HCT116 (cell line): Measurements from ENCODE around the gene ZC3H12A. TPM values are rescaled to one million over a fixed set of nuclear protein-coding genes. Genes with fewer than 3 reads are reported as not detected.

Experiments used
- ATAC-seq: fragments of 200-7000 bp; cut with Tn5 transposase; 2 replicates; pipeline ENCODE4 v1.9.1; 2020; ENCODE audit warnings: mild to moderate bottlenecking, moderate library complexity
- BruUV-seq: library from RNA; stranded (reverse); fragments of 400-500 nt; replicated peaks from 2 replicates; lab custom pipeline; 2021; lab: Mats Ljungman, UMichigan
- CTCF ChIA-PET: fragments of 300-600 bp; sonication (Branson Sonifier 250); formaldehyde crosslinking; loops from one replicate; lab custom pipeline; 2021; ENCODE audit warnings: antibody characterized with exemption; lab: Charles Lee
- POLR2A ChIA-PET: fragments of 300-600, 350-600 bp; sonication (Branson Sonifier 250); formaldehyde crosslinking; loops from one replicate; lab custom pipeline; 2021; ENCODE audit warnings: antibody characterized with exemption; lab: Charles Lee
- RAD21 ChIA-PET, 2 experiments: fragments of 300-600 bp; sonication (Branson Sonifier 250); formaldehyde crosslinking; loops; one replicate each; lab custom pipeline; 2023; ENCODE audit warnings: low total read pairs in 2 of 2; ENCODE audit not compliant: uncharacterized antibody in 2 of 2, unreplicated experiment in 2 of 2, low non-redundant PET in 1 of 2; lab: Charles Lee
- DNase-seq: peaks from one replicate; pipeline ENCODE4 v3.0.0-alpha.2; 2010; ENCODE audit warnings: low read depth, low spot score
- H2AFZ ChIP-seq: fragments of 200-600 bp; shearing (Covaris generic), sonication (generic); 2 replicates; pipeline ENCODE4 v1.6.1; 2017; ENCODE audit warnings: low read depth, mixed run types, mixed read lengths, antibody characterized with exemption, low read length; ENCODE audit not compliant: poor library complexity, severe bottlenecking
- H3K27ac ChIP-seq: 2 replicates; pipeline ENCODE4 v1.5.1; 2012; ENCODE audit warnings: low read depth, low read length
- H3K27me3 ChIP-seq: fragments of 200-600 bp; sonication (generic); 2 replicates; pipeline ENCODE4 v1.6.1; 2016; ENCODE audit warnings: mixed run types, low read length, mixed read lengths; ENCODE audit not compliant: insufficient read depth
- H3K36me3 ChIP-seq, 2 experiments: fragments of 200-500 bp in 1 of 2; fragments of 200-600 bp in 1 of 2; sonication (Bioruptor generic) in 1 of 2; sonication (generic) in 1 of 2; 2 replicates each; pipeline versions ENCODE4 v1.5.1 to v1.6.1; 2014 to 2016; ENCODE audit warnings: low read length in 2 of 2, inconsistent platforms in 1 of 2, mixed read lengths in 1 of 2, mixed run types in 1 of 2; ENCODE audit not compliant: insufficient read depth in 2 of 2, control insufficient read depth in 1 of 2
- H3K4me1 ChIP-seq, 2 experiments: fragments of 200-600 bp in 1 of 2; sonication (generic) in 1 of 2; 2 replicates each; pipeline versions ENCODE4 v1.5.1 to v1.6.1; 2012 to 2017; ENCODE audit warnings: low read length in 2 of 2, inconsistent platforms in 1 of 2, mild to moderate bottlenecking in 1 of 2, mixed read lengths in 1 of 2, mixed run types in 1 of 2, moderate library complexity in 1 of 2; ENCODE audit not compliant: insufficient read depth in 2 of 2, control insufficient read depth in 1 of 2
- H3K4me2 ChIP-seq: fragments of 200-600 bp; sonication (generic); 2 replicates; pipeline ENCODE4 v1.6.1; 2017; ENCODE audit warnings: mixed run types, low read length, mixed read lengths
- H3K4me3 ChIP-seq, 2 experiments: fragments of 200-600 bp in 1 of 2; sonication (generic) in 1 of 2; replicated peaks in 1 of 2; 2 replicates each; pipeline ENCODE4 v1.5.1; 2011 to 2016; ENCODE audit warnings: low read length in 2 of 2, control low read depth in 1 of 2, low read depth in 1 of 2, mild to moderate bottlenecking in 1 of 2, mixed read lengths in 1 of 2, mixed run types in 1 of 2
- H3K79me2 ChIP-seq: fragments of 200-600 bp; sonication (generic); 2 replicates; pipeline ENCODE4 v1.6.1; 2017; ENCODE audit warnings: mild to moderate bottlenecking, mixed run types, low read length, moderate library complexity, mixed read lengths; ENCODE audit not compliant: insufficient read depth
- H3K9ac ChIP-seq: fragments of 200-600 bp; sonication (generic); 2 replicates; pipeline ENCODE4 v1.6.1; 2016; ENCODE audit warnings: low read length, mixed read lengths
- H3K9me2 ChIP-seq: fragments of 200-600 bp; sonication (generic), shearing (Covaris generic); 2 replicates; pipeline ENCODE4 v1.6.1; 2017; ENCODE audit warnings: mixed run types, mild to moderate bottlenecking, moderate library complexity; ENCODE audit not compliant: insufficient read depth
- H3K9me3 ChIP-seq, 2 experiments: fragments of 200-500 bp in 1 of 2; fragments of 200-600 bp in 1 of 2; sonication (Bioruptor generic) in 1 of 2; sonication (generic) in 1 of 2; 2 replicates each; pipeline ENCODE4 v1.6.1; 2014 to 2017; ENCODE audit warnings: low read length in 2 of 2, mixed read lengths in 2 of 2, inconsistent platforms in 1 of 2, low read depth in 1 of 2, mild to moderate bottlenecking in 1 of 2, mixed run types in 1 of 2, moderate library complexity in 1 of 2; ENCODE audit not compliant: control insufficient read depth in 1 of 2, insufficient read depth in 1 of 2
- H4K20me1 ChIP-seq: fragments of 200-600 bp; sonication (generic), shearing (Covaris generic); 2 replicates; pipeline ENCODE4 v1.6.1; 2017; ENCODE audit warnings: mixed run types, mild to moderate bottlenecking, moderate library complexity; ENCODE audit not compliant: insufficient read depth
- ATF3 ChIP-seq: IDR thresholded peaks from 2 replicates; pipeline ENCODE4 v1.6.1; 2012
- CBX3 ChIP-seq: IDR thresholded peaks from 2 replicates; pipeline ENCODE4 v1.6.1; 2012; ENCODE audit warnings: low read depth
- CEBPB ChIP-seq: IDR thresholded peaks from 2 replicates; pipeline ENCODE4 v1.6.1; 2012; ENCODE audit warnings: low read depth
- CTCF ChIP-seq, 3 experiments: fragments of 200-600 bp in 1 of 3; sonication (generic) in 1 of 3; IDR thresholded peaks in 2 of 3; conservative IDR thresholded peaks in 1 of 3; 2 replicates each; pipeline ENCODE4 v1.5.1; 2012 to 2017; ENCODE audit warnings: low read depth in 2 of 3, low read length in 2 of 3, antibody characterized with exemption in 1 of 3, borderline replicate concordance in 1 of 3, control low read depth in 1 of 3, mild to moderate bottlenecking in 1 of 3, mixed read lengths in 1 of 3, mixed run types in 1 of 3, moderate library complexity in 1 of 3; ENCODE audit not compliant: insufficient read depth in 1 of 3
- EGR1 ChIP-seq: IDR thresholded peaks from 2 replicates; pipeline ENCODE4 v1.6.1; 2012; ENCODE audit warnings: low read depth
- ELF1 ChIP-seq: IDR thresholded peaks from 2 replicates; pipeline ENCODE4 v1.6.1; 2012; ENCODE audit warnings: low read depth, borderline replicate concordance
- EZH2phosphoT487 ChIP-seq: fragments of 200-600 bp; IDR thresholded peaks from 2 replicates; pipeline ENCODE4 v1.6.1; 2018; ENCODE audit warnings: antibody characterized with exemption, borderline replicate concordance
- FOSL1 ChIP-seq: IDR thresholded peaks from 2 replicates; pipeline ENCODE4 v1.6.1; 2012; ENCODE audit warnings: low read depth
- JUND ChIP-seq: IDR thresholded peaks from 2 replicates; pipeline ENCODE4 v1.6.1; 2012
- MAX ChIP-seq: IDR thresholded peaks from 2 replicates; pipeline ENCODE4 v1.6.1; 2012
- POLR2A ChIP-seq: IDR thresholded peaks from 2 replicates; pipeline ENCODE4 v1.7.0; 2011; ENCODE audit warnings: borderline replicate concordance; ENCODE audit not compliant: insufficient read depth, insufficient read length; ENCODE audit errors: extremely low read depth
- POLR2AphosphoS5 ChIP-seq: IDR thresholded peaks from 2 replicates; pipeline ENCODE4 v1.6.1; 2011; ENCODE audit warnings: mild to moderate bottlenecking, low read depth, low read length, moderate library complexity
- RAD21 ChIP-seq: IDR thresholded peaks from 2 replicates; pipeline ENCODE4 v1.6.1; 2012; ENCODE audit warnings: low read depth, mild to moderate bottlenecking
- SP1 ChIP-seq: IDR thresholded peaks from 2 replicates; pipeline ENCODE4 v1.6.1; 2012; ENCODE audit warnings: low read depth
- SRF ChIP-seq: IDR thresholded peaks from 2 replicates; pipeline ENCODE4 v1.6.1; 2012; ENCODE audit warnings: low read depth
- YY1 ChIP-seq: IDR thresholded peaks from 2 replicates; pipeline ENCODE4 v1.6.1; 2011; ENCODE audit warnings: low read length, low read depth, moderate library complexity, mild to moderate bottlenecking; ENCODE audit not compliant: insufficient replicate concordance; ENCODE audit errors: extremely low read depth
- ZBTB33 ChIP-seq: IDR thresholded peaks from 2 replicates; pipeline ENCODE4 v1.6.1; 2011; ENCODE audit warnings: mild to moderate bottlenecking, low read length, moderate library complexity; ENCODE audit not compliant: insufficient replicate concordance; ENCODE audit errors: extremely low read depth
- ZNF274 ChIP-seq: fragments of 200-500 bp; sonication (Bioruptor generic); IDR thresholded peaks from 2 replicates; pipeline ENCODE4 v1.6.1; 2014; ENCODE audit warnings: mild to moderate bottlenecking, low read depth, low read length, inconsistent platforms
- intact Hi-C: fragments of 100-400 bp; cut with micrococcal nuclease; formaldehyde crosslinking; loops from 2 replicates; pipeline ENCODE4 v1.10.0; 2022
- total RNA-seq: library from RNA; stranded (reverse); gene quantifications from one replicate; pipeline ENCODE4 v1.2.1, GENCODE V29; 2021; ENCODE audit not compliant: unreplicated experiment

Gene ZC3H12A
- total RNA-seq, 1 experiment from 2014 or later, result 10.6 TPM

- H4K20me1 ChIP-seq, result no peaks in the 10 kb centered on the region
- ATAC-seq, result no peak; the same call in 1 of the 2 replicates
- TF ChIP-seq POLR2AphosphoS5 (no peak), CTCF (IDR thresholded peaks at IDR 0.05 in 2 of 3, conservative IDR thresholded peaks at IDR 0.05 in 1 of 3; ENCODE audit: borderline replicate concordance in 1 of 3, insufficient read depth in 1 of 3, low read depth in 2 of 3, low read length in 2 of 3) (no peak), SRF (no peak), POLR2A (no peak), EZH2phosphoT487 (no peak), YY1 (no peak), JUND (no peak), ZBTB33 (no peak), CBX3 (no peak), SP1 (no peak), ELF1 (no peak), MAX (no peak), ATF3 (no peak), CEBPB (no peak), EGR1 (no peak), RAD21 (no peak), FOSL1 (no peak), ZNF274 (no peak)
- no peaks in the 10 kb centered on the region for H3K9me3 ChIP-seq
- no peaks in the 10 kb centered on the region for H3K27me3 ChIP-seq
- ChIA-PET POLR2A (interaction anchor here (0.9 kb wide), 1 partner anchor 9 kb away, joined by 3 read pairs; no protein-coding TSS in a partner anchor), CTCF (interaction anchor here (7.2 kb wide), 1 partner anchor 7 kb away, joined by 59 read pairs; no protein-coding TSS in a partner anchor), RAD21 (no interaction called here)
- peak overlapping the region; percentile 78 for H3K4me2 ChIP-seq
- intact Hi-C loops, result no loop called here
- H3K9me2 ChIP-seq, result no peaks in the 10 kb centered on the region
- peaks cover 15 to 46% of the 10 kb centered on the region in 2 experiments; a peak in 3 of 4 replicates for H3K36me3 ChIP-seq
- H3K4me3 ChIP-seq, result peak overlapping the region; percentile 40 to 49
- no peak for DNase-seq
- H3K9ac ChIP-seq, result peak overlapping the region; percentile 60
- H3K79me2 ChIP-seq, result peaks cover 63% of the 10 kb centered on the region
- BruUV-seq, result no TSS peak
- H3K4me1 ChIP-seq, result peaks cover 49 to 63% of the 10 kb centered on the region in 2 experiments
- peak overlapping the region; percentile 91 for H3K27ac ChIP-seq
- H2AFZ ChIP-seq, result no peak overlapping the region
These were observed 5.7 kb downstream of the ZC3H12A start for GRCh38 chr1:37480125-37480466.
